HEK293T (cell line): ENCODE data around the gene REC8.

Source experiments
- BHLHE40 ChIP-seq: fragments of 450-650 bp; IDR thresholded peaks from 2 replicates; pipeline ENCODE4 v1.6.1; 2016; ENCODE audit warnings: mild to moderate bottlenecking, moderate library complexity, borderline replicate concordance
- CTBP1 ChIP-seq: fragments of 450-650 bp; IDR thresholded peaks from 2 replicates; pipeline ENCODE4 v1.6.1; 2016; ENCODE audit warnings: borderline replicate concordance
- ELF4 ChIP-seq: fragments of 450-650 bp; IDR thresholded peaks from 2 replicates; pipeline ENCODE4 v1.6.1; 2017; ENCODE audit warnings: antibody characterized with exemption
- FOXM1 ChIP-seq: fragments of 450-650 bp; IDR thresholded peaks from 2 replicates; pipeline ENCODE4 v1.6.1; 2017; ENCODE audit warnings: mild to moderate bottlenecking, borderline replicate concordance
- SUZ12 ChIP-seq: fragments of 450-650 bp; IDR thresholded peaks from 2 replicates; pipeline ENCODE4 v1.6.1; 2016; ENCODE audit warnings: mild to moderate bottlenecking
- ZNF384 ChIP-seq: fragments of 450-650 bp; IDR thresholded peaks from 2 replicates; pipeline ENCODE4 v1.6.1; 2016

DNA sequence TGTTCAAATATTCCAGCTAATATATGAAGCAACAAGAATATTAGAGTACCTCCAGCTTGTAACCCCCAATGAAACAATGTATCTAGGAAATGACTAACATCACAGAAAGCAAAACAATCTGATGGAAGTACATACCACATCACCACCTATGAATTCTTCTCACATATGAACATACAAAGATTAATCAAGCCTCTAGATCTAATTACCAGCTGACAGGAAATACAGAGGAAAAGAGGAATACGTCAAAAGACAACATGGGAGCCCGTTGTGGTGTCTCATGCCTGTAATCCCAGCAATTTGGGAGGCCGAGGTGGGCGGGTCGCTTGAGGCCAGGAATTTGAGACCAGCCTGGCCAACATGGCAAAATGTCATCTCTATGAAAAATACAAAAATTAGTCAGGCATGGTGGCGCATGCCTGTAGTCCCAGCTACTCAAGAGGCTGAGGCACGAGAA is 52.8 kb downstream of the REC8 start:
- TF ChIP-seq SUZ12 (no peak), ZNF384 (no peak), ELF4 (no peak), BHLHE40 (no peak), FOXM1 (no peak), CTBP1 (no peak)
